HepG2 (cell line): ENCODE results near the gene SDC1. TPM values are rescaled to one million over a fixed set of nuclear protein-coding genes. Genes with fewer than 3 reads are reported as not detected.

Source experiments
- CEBPG ChIP-seq: IDR thresholded peaks from 2 replicates; pipeline ENCODE4 v1.6.1; 2016
- CEBPZ ChIP-seq: IDR thresholded peaks from 2 replicates; pipeline ENCODE4 v1.6.1; 2012; ENCODE audit warnings: low read length, improper control_type of control experiment
- DMAP1 ChIP-seq: IDR thresholded peaks from 2 replicates; pipeline ENCODE4 v1.6.1; 2016
- HCFC1 ChIP-seq: fragments of 150-350 bp; IDR thresholded peaks from 2 replicates; pipeline ENCODE4 v1.6.1; 2014; ENCODE audit warnings: low read depth, low read length
- HMG20B ChIP-seq: conservative IDR thresholded peaks from 2 replicates; pipeline ENCODE4 v1.6.1; 2016; ENCODE audit warnings: missing genetic modification reagents, missing compliant biosample characterization
- HNRNPH1 ChIP-seq: fragments of 200-400 bp; formaldehyde crosslinking; optimal IDR thresholded peaks from 2 replicates; pipeline ENCODE3; 2017; ENCODE audit warnings: mild to moderate bottlenecking, low read depth, low read length
- NCOA1 ChIP-seq: sonication (generic); formaldehyde crosslinking; IDR thresholded peaks from 2 replicates; pipeline ENCODE4 v1.9.0; 2021; ENCODE audit warnings: missing genetic modification reagents
- ONECUT2 ChIP-seq: sonication (generic); formaldehyde crosslinking; IDR thresholded peaks from 2 replicates; pipeline ENCODE4 v1.4.0; 2020; ENCODE audit warnings: missing genetic modification reagents
- RARG ChIP-seq: sonication (generic); formaldehyde crosslinking; IDR thresholded peaks from 2 replicates; pipeline ENCODE4 v1.4.0; 2020; ENCODE audit warnings: low read depth, mild to moderate bottlenecking, missing genetic modification reagents
- SRF ChIP-seq: IDR thresholded peaks from 2 replicates; pipeline ENCODE4 v1.6.1; 2011; ENCODE audit warnings: mild to moderate bottlenecking, low read depth, low read length, moderate library complexity
- ZBED4 ChIP-seq: sonication (generic); formaldehyde crosslinking; IDR thresholded peaks from 2 replicates; pipeline ENCODE4 v1.4.0; 2020; ENCODE audit warnings: missing genetic modification reagents, borderline replicate concordance
- ZNF17 ChIP-seq: sonication (generic); formaldehyde crosslinking; IDR thresholded peaks from 2 replicates; pipeline ENCODE4 v1.5.0; 2020; ENCODE audit warnings: mild to moderate bottlenecking, missing genetic modification reagents
- ZNF33B ChIP-seq: sonication (generic); formaldehyde crosslinking; IDR thresholded peaks from 2 replicates; pipeline ENCODE4 v1.5.1; 2020; ENCODE audit warnings: mild to moderate bottlenecking, missing genetic modification reagents
- ZNF354B ChIP-seq: sonication (generic); formaldehyde crosslinking; IDR thresholded peaks from 2 replicates; pipeline ENCODE4 v1.8.0; 2022; ENCODE audit warnings: mild to moderate bottlenecking, missing genetic modification reagents
- ZNF430 ChIP-seq: sonication (generic); formaldehyde crosslinking; IDR thresholded peaks from 2 replicates; pipeline ENCODE4 v1.9.0; 2021; ENCODE audit warnings: mild to moderate bottlenecking, missing genetic modification reagents
- ZNF468 ChIP-seq: sonication (generic); formaldehyde crosslinking; IDR thresholded peaks from 2 replicates; pipeline ENCODE4 v1.8.0; 2022; ENCODE audit warnings: mild to moderate bottlenecking, moderate library complexity, missing genetic modification reagents
- ZNF879 ChIP-seq: sonication (generic); formaldehyde crosslinking; IDR thresholded peaks from 2 replicates; pipeline ENCODE4 v1.8.1; 2023; ENCODE audit warnings: missing genetic modification reagents
- polyA plus RNA-seq, 8 experiments: library from polyadenylated mRNA; depleted of rRNA in 3 of 8; stranded (reverse) in 7 of 8; unstranded in 1 of 8; fragments of >200 nt; fragmentation: Illumina TruSeq in 4 of 8; extraction: Trizol in 4 of 8; gene quantifications; 2 replicates each; pipeline versions ENCODE4 v1.2.1 to v1.2.3, GENCODE V29; 2011 to 2016; ENCODE audit warnings: low read depth in 4 of 8, missing spikeins in 1 of 8, mixed read lengths in 1 of 8; ENCODE audit not compliant: insufficient read depth in 1 of 8
- total RNA-seq, 5 experiments: library from RNA; depleted of rRNA; stranded (reverse); fragments of >200 nt; fragmentation: Illumina TruSeq; extraction: Trizol; gene quantifications; 2 replicates each; pipeline ENCODE4 v1.2.3, GENCODE V29; 2016; ENCODE audit warnings: low read depth in 1 of 5
- TF ChIP-seq, protein P1 (sequence below): sonication (generic); formaldehyde crosslinking; IDR thresholded peaks from 2 replicates; pipeline ENCODE4 v1.4.0; 2020; ENCODE audit warnings: missing genetic modification reagents, borderline replicate concordance
- TF ChIP-seq, protein P2 (sequence below): IDR thresholded peaks from 2 replicates; pipeline ENCODE4 v1.6.1; 2016; ENCODE audit warnings: low read depth, control low read depth

The SDC1 gene
- total and polyA plus RNA-seq, 2 of the 13 experiments (the other 11 are each of a cell fraction or from before 2014, with no cell fraction given): 108 to 119 TPM

- TF ChIP-seq, protein P1, sequence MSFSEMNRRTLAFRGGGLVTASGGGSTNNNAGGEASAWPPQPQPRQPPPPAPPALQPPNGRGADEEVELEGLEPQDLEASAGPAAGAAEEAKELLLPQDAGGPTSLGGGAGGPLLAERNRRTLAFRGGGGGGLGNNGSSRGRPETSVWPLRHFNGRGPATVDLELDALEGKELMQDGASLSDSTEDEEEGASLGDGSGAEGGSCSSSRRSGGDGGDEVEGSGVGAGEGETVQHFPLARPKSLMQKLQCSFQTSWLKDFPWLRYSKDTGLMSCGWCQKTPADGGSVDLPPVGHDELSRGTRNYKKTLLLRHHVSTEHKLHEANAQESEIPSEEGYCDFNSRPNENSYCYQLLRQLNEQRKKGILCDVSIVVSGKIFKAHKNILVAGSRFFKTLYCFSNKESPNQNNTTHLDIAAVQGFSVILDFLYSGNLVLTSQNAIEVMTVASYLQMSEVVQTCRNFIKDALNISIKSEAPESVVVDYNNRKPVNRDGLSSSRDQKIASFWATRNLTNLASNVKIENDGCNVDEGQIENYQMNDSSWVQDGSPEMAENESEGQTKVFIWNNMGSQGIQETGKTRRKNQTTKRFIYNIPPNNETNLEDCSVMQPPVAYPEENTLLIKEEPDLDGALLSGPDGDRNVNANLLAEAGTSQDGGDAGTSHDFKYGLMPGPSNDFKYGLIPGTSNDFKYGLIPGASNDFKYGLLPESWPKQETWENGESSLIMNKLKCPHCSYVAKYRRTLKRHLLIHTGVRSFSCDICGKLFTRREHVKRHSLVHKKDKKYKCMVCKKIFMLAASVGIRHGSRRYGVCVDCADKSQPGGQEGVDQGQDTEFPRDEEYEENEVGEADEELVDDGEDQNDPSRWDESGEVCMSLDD (CRISPR knock-in tag): peak; percentile 97
- peak; percentile 84 for TF ChIP-seq DMAP1 (CRISPR knock-in tag)
- 0 out of 2 replicates have a peak, but pooled peaks have one; percentile 63 for TF ChIP-seq ZNF430
- TF ChIP-seq SRF: no peak
- no peak for TF ChIP-seq RARG (CRISPR knock-in tag)
- no peak for TF ChIP-seq CEBPZ
- no peak for TF ChIP-seq ONECUT2 (CRISPR knock-in tag)
- no peak; the same call in 1 of the 2 replicates for TF ChIP-seq ZNF33B (CRISPR knock-in tag)
- TF ChIP-seq HCFC1: no peak
- TF ChIP-seq NCOA1 (CRISPR knock-in tag): no peak
- no peak for TF ChIP-seq ZNF17 (CRISPR knock-in tag)
- peak; percentile 69; the same call in 1 of the 2 replicates for TF ChIP-seq HMG20B
- peak; percentile 89 for TF ChIP-seq ZBED4 (CRISPR knock-in tag)
- TF ChIP-seq ZNF468 (CRISPR knock-in tag): no peak; the same call in 1 of the 2 replicates
- no peak for TF ChIP-seq ZNF354B (CRISPR knock-in tag)
- peak; percentile 73 for TF ChIP-seq CEBPG
- TF ChIP-seq ZNF879 (CRISPR knock-in tag): no peak
- peak; percentile 62 for TF ChIP-seq HNRNPH1
- TF ChIP-seq, protein P2, sequence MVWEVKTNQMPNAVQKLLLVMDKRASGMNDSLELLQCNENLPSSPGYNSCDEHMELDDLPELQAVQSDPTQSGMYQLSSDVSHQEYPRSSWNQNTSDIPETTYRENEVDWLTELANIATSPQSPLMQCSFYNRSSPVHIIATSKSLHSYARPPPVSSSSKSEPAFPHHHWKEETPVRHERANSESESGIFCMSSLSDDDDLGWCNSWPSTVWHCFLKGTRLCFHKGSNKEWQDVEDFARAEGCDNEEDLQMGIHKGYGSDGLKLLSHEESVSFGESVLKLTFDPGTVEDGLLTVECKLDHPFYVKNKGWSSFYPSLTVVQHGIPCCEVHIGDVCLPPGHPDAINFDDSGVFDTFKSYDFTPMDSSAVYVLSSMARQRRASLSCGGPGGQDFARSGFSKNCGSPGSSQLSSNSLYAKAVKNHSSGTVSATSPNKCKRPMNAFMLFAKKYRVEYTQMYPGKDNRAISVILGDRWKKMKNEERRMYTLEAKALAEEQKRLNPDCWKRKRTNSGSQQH: no peak
Measured at GRCh38 chr2:20215183-20216040, 9.5 kb downstream of the SDC1 start (continued).
